ENCODE data around the gene THAP4. TPM values are rescaled to one million over a fixed set of nuclear protein-coding genes. Genes with fewer than 3 reads are reported as not detected.

Gene THAP4
- total and polyA plus RNA-seq, 2 of the 4 experiments (the other 2 are of a cell fraction), result 33.9 to 55.1 TPM

DNA sequence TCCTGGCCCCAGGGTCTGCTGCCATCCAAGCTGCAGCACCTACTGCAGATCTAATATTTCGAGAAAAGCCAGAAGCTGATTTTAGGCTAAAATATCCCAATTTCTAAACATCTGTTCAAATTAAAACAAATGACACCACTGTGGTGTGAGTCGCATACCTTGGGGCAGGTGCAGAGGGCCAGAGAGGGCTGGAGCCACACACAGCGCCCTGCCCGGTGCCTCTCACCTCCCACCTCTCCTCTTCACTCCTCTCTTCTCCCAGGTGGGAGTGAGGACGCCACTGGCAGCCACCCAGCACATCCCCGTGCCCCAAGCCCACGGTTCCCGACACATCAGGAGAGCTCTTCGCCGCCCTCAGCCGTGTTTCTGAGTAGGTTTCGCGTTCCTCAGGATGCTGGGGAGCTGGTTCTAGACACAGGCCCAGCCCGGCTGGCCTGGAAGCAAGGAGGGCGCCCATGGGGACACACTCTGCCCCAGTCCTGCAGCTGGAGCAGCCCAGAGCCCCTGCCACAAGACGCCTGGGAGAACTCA, 21.4 kb downstream of the THAP4 start:
- no peaks in the 10 kb centered on the region for H3K27me3 ChIP-seq (ENCODE audit: control insufficient read depth, insufficient read depth, low read length)
- no TSS peak for BruUV-seq (replicated peaks)
- no peak overlapping the region for H2BK5ac ChIP-seq (ENCODE audit: low read depth, low read length, poor library complexity, severe bottlenecking)
- no peak overlapping the region for H4K91ac ChIP-seq (ENCODE audit: insufficient read depth, low read depth, low read length)
- H4K8ac ChIP-seq (ENCODE audit: low read depth in 2 of 2, low read length in 2 of 2), result no peak overlapping the region
- intact Hi-C loops (cut with micrococcal nuclease) (no loop called here), in situ Hi-C loops (cut with MboI; ENCODE audit: low sequenced_read_pairs) (no loop called here), dilution Hi-C loops (cut with HindIII; ENCODE audit: low sequenced_read_pairs, unreplicated experiment) (no loop called here)
- no peaks in the 10 kb centered on the region for H3K9me3 ChIP-seq (ENCODE audit: control insufficient read depth, insufficient read depth, low read length)
- H2BK120ac ChIP-seq (ENCODE audit: low read depth, low read length), result no peak overlapping the region
- no peak overlapping the region for H3K14ac ChIP-seq (replicated peaks; ENCODE audit: low read depth, low read length)
- peaks cover 41 to 85% of the 10 kb centered on the region in 2 experiments for H3K79me1 ChIP-seq (ENCODE audit: low read depth in 1 of 2, low read length in 2 of 2)
- no peak overlapping the region for H3K4me3 ChIP-seq (ENCODE audit: insufficient read depth, low read depth, low read length)
- CTCF ChIA-PET, result no interaction called here
- peaks cover 53% of the 10 kb centered on the region for H4K20me1 ChIP-seq (ENCODE audit: insufficient read depth, low read length)
- peaks cover 11% of the 10 kb centered on the region for H3K36me3 ChIP-seq (ENCODE audit: control insufficient read depth, insufficient read depth, low read length)
- no peak overlapping the region for H3K23ac ChIP-seq (ENCODE audit: low read depth, low read length)
- H3K4me2 ChIP-seq (ENCODE audit: low read depth, low read length), result no peak overlapping the region
- no peak overlapping the region for H3K9ac ChIP-seq (ENCODE audit: low read depth, low read length)
- no peak overlapping the region for H2AK5ac ChIP-seq (ENCODE audit: low read depth, low read length)
- whole genome bisulfite sequencing, 2 experiments (ENCODE audit: extremely low coverage in 2 of 2, insufficient read length in 1 of 2), result 100% methylated on average over 3 of the region's 16 CpGs; no CpG with 5 or more reads in 1 of the 2 experiments
- H2BK15ac ChIP-seq (ENCODE audit: low read depth, low read length), result no peak overlapping the region
- H2AFZ ChIP-seq (replicated peaks; ENCODE audit: low read length, poor library complexity), result no peak overlapping the region
- no peak overlapping the region for H3K27ac ChIP-seq (ENCODE audit: insufficient read depth, low read length)
- peaks cover 19% of the 10 kb centered on the region for H3K9me1 ChIP-seq (ENCODE audit: insufficient read depth, low read length)
- H2AK9ac ChIP-seq (replicated peaks; ENCODE audit: low read depth, low read length, poor library complexity), result no peak overlapping the region
- TF ChIP-seq BHLHE40 (IDR thresholded peaks at IDR 0.05; ENCODE audit: low read depth, low read length), result no peak
- TF ChIP-seq POLR2A (IDR thresholded peaks at IDR 0.05; ENCODE audit: low read depth, low read length), result no peak
- TF ChIP-seq CHD1 (IDR thresholded peaks at IDR 0.05; ENCODE audit: low read depth, low read length), result no peak
- TF ChIP-seq, protein P1, sequence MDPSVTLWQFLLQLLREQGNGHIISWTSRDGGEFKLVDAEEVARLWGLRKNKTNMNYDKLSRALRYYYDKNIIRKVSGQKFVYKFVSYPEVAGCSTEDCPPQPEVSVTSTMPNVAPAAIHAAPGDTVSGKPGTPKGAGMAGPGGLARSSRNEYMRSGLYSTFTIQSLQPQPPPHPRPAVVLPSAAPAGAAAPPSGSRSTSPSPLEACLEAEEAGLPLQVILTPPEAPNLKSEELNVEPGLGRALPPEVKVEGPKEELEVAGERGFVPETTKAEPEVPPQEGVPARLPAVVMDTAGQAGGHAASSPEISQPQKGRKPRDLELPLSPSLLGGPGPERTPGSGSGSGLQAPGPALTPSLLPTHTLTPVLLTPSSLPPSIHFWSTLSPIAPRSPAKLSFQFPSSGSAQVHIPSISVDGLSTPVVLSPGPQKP (IDR thresholded peaks at IDR 0.05; ENCODE audit: borderline replicate concordance, low read depth, low read length), result no peak
- no peak overlapping the region for H2BK20ac ChIP-seq (ENCODE audit: low read depth, low read length)
- H3K4ac ChIP-seq (ENCODE audit: low read depth, low read length), result no peak overlapping the region
- ATAC-seq (ENCODE audit: low read depth) (no peak), DNase-seq (no peak)
- no peak overlapping the region for H4K5ac ChIP-seq (ENCODE audit: low read depth, low read length)
- POLR2A ChIA-PET (ENCODE audit: unreplicated experiment), result no interaction called here
- no peak overlapping the region for H3K18ac ChIP-seq (ENCODE audit: low read depth, low read length)
- no peak overlapping the region for H3K56ac ChIP-seq (ENCODE audit: extremely low read depth, insufficient read depth, low read length)
- H3K4me1 ChIP-seq (ENCODE audit: control insufficient read depth, insufficient read depth, low read length), result peaks cover 9% of the 10 kb centered on the region
